GM12891 (cell line): ENCODE measurements around the gene ANKRD29.

ENCODE experiments used
- POLR2A ChIP-seq: IDR thresholded peaks from 2 replicates; pipeline ENCODE4 v1.6.1; 2011; ENCODE audit warnings: low read depth, low read length, control low read depth
- POLR2AphosphoS5 ChIP-seq: IDR thresholded peaks from 2 replicates; pipeline ENCODE4 v1.6.1; 2011; ENCODE audit warnings: low read depth, low read length, control low read depth
- POU2F2 ChIP-seq: IDR thresholded peaks from 2 replicates; pipeline ENCODE4 v1.6.1; 2011; ENCODE audit warnings: low read depth, mild to moderate bottlenecking, control low read depth, low read length, moderate library complexity
- SPI1 ChIP-seq: IDR thresholded peaks from 2 replicates; pipeline ENCODE4 v1.6.1; 2011; ENCODE audit warnings: low read depth, low read length, control low read depth
- TAF1 ChIP-seq: IDR thresholded peaks from 2 replicates; pipeline ENCODE4 v1.6.1; 2011; ENCODE audit warnings: low read depth, low read length, control low read depth

DNA sequence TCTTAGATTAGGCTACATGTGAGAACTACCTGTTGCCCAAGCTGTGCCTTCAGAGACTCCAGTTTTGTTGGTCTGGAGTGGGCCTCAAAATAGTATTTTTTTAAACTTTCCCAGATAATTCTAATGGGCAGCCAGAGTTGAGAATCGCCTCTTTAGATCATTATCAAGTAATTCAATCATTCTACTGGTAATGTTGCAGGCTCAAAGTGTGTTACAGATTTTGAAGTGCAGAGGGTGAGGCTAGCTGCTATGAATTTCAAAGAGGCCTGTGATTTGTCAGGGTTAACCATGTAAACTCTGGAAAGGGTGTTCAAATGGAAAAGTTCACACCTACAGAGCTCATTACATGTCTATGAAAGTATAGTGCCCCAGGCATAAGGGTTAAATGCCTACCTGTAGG, 30.1 kb downstream of the ANKRD29 start:
- TF ChIP-seq POLR2A (no peak), SPI1 (no peak), POLR2AphosphoS5 (no peak), POU2F2 (no peak), TAF1 (no peak)
